ENCODE measurements around the gene YBX2. TPM values are rescaled to one million over a fixed set of nuclear protein-coding genes. Genes with fewer than 3 reads are reported as not detected.

YBX2 gene
- total and polyA plus RNA-seq, 2 donors (not counting 1 experiment from before 2014, with no cell fraction given) = under 0.01 TPM; not detected in 1

DNA sequence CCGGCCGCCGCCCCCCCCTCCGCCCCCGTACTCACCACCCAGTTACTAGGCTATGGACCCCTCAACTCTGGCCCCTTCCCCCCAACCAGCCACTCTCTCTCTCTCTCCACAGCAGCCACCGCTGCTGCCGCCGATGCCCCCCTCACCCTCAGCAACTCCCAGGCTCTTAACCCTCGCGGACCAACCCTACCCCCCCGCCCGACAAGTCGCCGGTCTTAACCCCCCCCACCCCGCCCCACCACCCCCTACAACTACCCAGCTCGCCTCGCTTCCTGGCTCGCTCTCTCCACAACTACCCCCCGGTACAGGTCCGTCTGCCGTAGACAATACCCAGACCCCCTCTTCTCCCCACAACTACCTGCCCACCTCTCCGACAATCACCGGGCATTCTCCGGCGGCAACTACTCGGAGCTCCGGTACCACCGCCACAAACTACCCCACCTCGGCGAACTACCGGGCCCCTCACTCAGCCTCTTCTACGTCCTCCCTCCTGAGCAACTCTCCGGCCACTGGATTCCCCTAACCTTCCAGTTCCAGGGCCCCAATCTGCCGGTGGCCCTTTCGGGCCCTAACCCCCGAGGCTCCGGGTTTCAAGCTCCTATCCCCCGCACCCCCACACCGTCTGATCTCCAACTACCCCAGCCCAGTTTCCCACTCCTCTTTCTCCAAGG is 55.9 kb downstream of the YBX2 start:
- H3K9me3 ChIP-seq (ENCODE audit: control insufficient read depth, insufficient read depth, low read depth, low read length) = no peaks in the 10 kb centered on the region
- peaks cover 67% of the 10 kb centered on the region for H3K79me2 ChIP-seq (ENCODE audit: control insufficient read depth, insufficient read depth, low read length)
- H3K4me3 ChIP-seq (replicated peaks in 1 of 4; ENCODE audit: control extremely low read depth in 1 of 4, insufficient read depth in 1 of 4, low read depth in 3 of 4, low read length in 4 of 4) = peak overlapping the region; percentile 89 to 96 (median 91)
- no peaks in the 10 kb centered on the region for H3K27me3 ChIP-seq (ENCODE audit: control insufficient read depth, insufficient read depth, low read length)
- H3K36me3 ChIP-seq (ENCODE audit: control insufficient read depth, insufficient read depth, low read length) = peaks cover 24% of the 10 kb centered on the region
- peaks cover 25% of the 10 kb centered on the region for H3K4me1 ChIP-seq (ENCODE audit: control insufficient read depth, extremely low read depth, insufficient read depth, low read length)
- TF ChIP-seq EZH2 (IDR thresholded peaks at IDR 0.05; ENCODE audit: low read length, missing control alignments) = no peak
- TF ChIP-seq, protein P1, sequence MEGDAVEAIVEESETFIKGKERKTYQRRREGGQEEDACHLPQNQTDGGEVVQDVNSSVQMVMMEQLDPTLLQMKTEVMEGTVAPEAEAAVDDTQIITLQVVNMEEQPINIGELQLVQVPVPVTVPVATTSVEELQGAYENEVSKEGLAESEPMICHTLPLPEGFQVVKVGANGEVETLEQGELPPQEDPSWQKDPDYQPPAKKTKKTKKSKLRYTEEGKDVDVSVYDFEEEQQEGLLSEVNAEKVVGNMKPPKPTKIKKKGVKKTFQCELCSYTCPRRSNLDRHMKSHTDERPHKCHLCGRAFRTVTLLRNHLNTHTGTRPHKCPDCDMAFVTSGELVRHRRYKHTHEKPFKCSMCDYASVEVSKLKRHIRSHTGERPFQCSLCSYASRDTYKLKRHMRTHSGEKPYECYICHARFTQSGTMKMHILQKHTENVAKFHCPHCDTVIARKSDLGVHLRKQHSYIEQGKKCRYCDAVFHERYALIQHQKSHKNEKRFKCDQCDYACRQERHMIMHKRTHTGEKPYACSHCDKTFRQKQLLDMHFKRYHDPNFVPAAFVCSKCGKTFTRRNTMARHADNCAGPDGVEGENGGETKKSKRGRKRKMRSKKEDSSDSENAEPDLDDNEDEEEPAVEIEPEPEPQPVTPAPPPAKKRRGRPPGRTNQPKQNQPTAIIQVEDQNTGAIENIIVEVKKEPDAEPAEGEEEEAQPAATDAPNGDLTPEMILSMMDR (conservative IDR thresholded peaks at IDR 0.05 in 1 of 2, IDR thresholded peaks at IDR 0.05 in 1 of 2; ENCODE audit: low read depth in 1 of 2, low read length in 2 of 2) = no peak
- peak overlapping the region; percentile 78 for H3K9ac ChIP-seq (ENCODE audit: insufficient read depth, low read length)
- peak overlapping the region; percentile 74 for H3K27ac ChIP-seq (ENCODE audit: insufficient read depth, low read length)
- no peak overlapping the region for H2AFZ ChIP-seq (ENCODE audit: low read length)
- DNase-seq (ENCODE audit: low read depth in 2 of 2) = peak in 1 of 2 donors; percentile 49
- H4K20me1 ChIP-seq (ENCODE audit: control insufficient read depth, extremely low read depth, insufficient read depth, low read length) = no peaks in the 10 kb centered on the region
- peak overlapping the region; percentile 10 for H3K4me2 ChIP-seq (ENCODE audit: extremely low read depth, insufficient read depth, low read length)

Other genes starting within 250 kb of the YBX2 start
Only the 30 nearest of the 31 such genes appear.
- gene ASGR2, start 179.8 kb downstream of the YBX2 start, total RNA-seq = not detected in 2 replicates
- not detected in 2 replicates for gene ASGR2, start 179.8 kb downstream of the YBX2 start, polyA plus RNA-seq
- gene ASGR1, start 115.3 kb downstream of the YBX2 start, total RNA-seq = 0.66 and 0.77 TPM in 2 replicates
- gene ASGR1, start 115.3 kb downstream of the YBX2 start, polyA plus RNA-seq = 0.14 and 0.19 TPM in 2 replicates
- gene DLG4, start 74.8 kb downstream of the YBX2 start, total RNA-seq = 12.6 and 22.0 TPM in 2 replicates
- gene DLG4, start 74.8 kb downstream of the YBX2 start, polyA plus RNA-seq = 11.3 and 14.2 TPM in 2 replicates
- 185 and 313 TPM in 2 replicates for gene ACADVL, start 74.7 kb downstream of the YBX2 start, total RNA-seq
- 129 and 143 TPM in 2 replicates for gene ACADVL, start 74.7 kb downstream of the YBX2 start, polyA plus RNA-seq
- gene DVL2, start 60.1 kb downstream of the YBX2 start, total RNA-seq = 91.8 and 95.8 TPM in 2 replicates
- gene DVL2, start 60.1 kb downstream of the YBX2 start, polyA plus RNA-seq = 8.1 and 8.6 TPM in 2 replicates
- 41.6 and 45.4 TPM in 2 replicates for gene PHF23, start 55.2 kb downstream of the YBX2 start, total RNA-seq
- gene PHF23, start 55.2 kb downstream of the YBX2 start, polyA plus RNA-seq = 46.6 and 48.7 TPM in 2 replicates
- 173 and 224 TPM in 2 replicates for gene GABARAP, start 52.2 kb downstream of the YBX2 start, total RNA-seq
- 978 and 1,154 TPM in 2 replicates for gene GABARAP, start 52.2 kb downstream of the YBX2 start, polyA plus RNA-seq
- gene CTDNEP1, start 42.9 kb downstream of the YBX2 start, total RNA-seq = 23.1 and 40.5 TPM in 2 replicates
- gene CTDNEP1, start 42.9 kb downstream of the YBX2 start, polyA plus RNA-seq = 134 and 149 TPM in 2 replicates
- 31.3 and 33.2 TPM in 2 replicates for gene ELP5, start 42.4 kb downstream of the YBX2 start, total RNA-seq
- gene ELP5, start 42.4 kb downstream of the YBX2 start, polyA plus RNA-seq = 22.6 and 52.2 TPM in 2 replicates
- 2.6 and 17.2 TPM in 2 replicates for gene CLDN7, start 32.2 kb downstream of the YBX2 start, total RNA-seq
- 1.0 and 2.3 TPM in 2 replicates for gene CLDN7, start 32.2 kb downstream of the YBX2 start, polyA plus RNA-seq
- gene SLC2A4, start 12.9 kb downstream of the YBX2 start, total RNA-seq = under 0.01 TPM in 2 replicates
- gene SLC2A4, start 12.9 kb downstream of the YBX2 start, polyA plus RNA-seq = 0.09 and 0.19 TPM in 2 replicates
- 275 and 347 TPM in 2 replicates for gene EIF5A, start 13.0 kb upstream of the YBX2 start, total RNA-seq
- gene EIF5A, start 13.0 kb upstream of the YBX2 start, polyA plus RNA-seq = 752 and 1,278 TPM in 2 replicates
- 30.6 and 38.5 TPM in 2 replicates for gene GPS2, start 20.7 kb upstream of the YBX2 start, total RNA-seq
- gene GPS2, start 20.7 kb upstream of the YBX2 start, polyA plus RNA-seq = 55.3 and 65.6 TPM in 2 replicates
- 18.2 and 20.1 TPM in 2 replicates for gene NEURL4, start 34.7 kb upstream of the YBX2 start, total RNA-seq
- 6.0 and 8.3 TPM in 2 replicates for gene NEURL4, start 34.7 kb upstream of the YBX2 start, polyA plus RNA-seq
- gene ACAP1, start 41.9 kb upstream of the YBX2 start, total RNA-seq = 2.1 and 3.9 TPM in 2 replicates
- gene ACAP1, start 41.9 kb upstream of the YBX2 start, polyA plus RNA-seq = 0.06 and 0.40 TPM in 2 replicates
- 8.8 and 9.0 TPM in 2 replicates for gene KCTD11, start 57.5 kb upstream of the YBX2 start, total RNA-seq
- 8.4 and 11.9 TPM in 2 replicates for gene KCTD11, start 57.5 kb upstream of the YBX2 start, polyA plus RNA-seq
- not detected in 2 replicates for gene TMEM95, start 60.5 kb upstream of the YBX2 start, total RNA-seq
- gene TMEM95, start 60.5 kb upstream of the YBX2 start, polyA plus RNA-seq = not detected in 2 replicates
- gene TNK1, start 86.5 kb upstream of the YBX2 start, total RNA-seq = 0.66 and 1.0 TPM in 2 replicates
- gene TNK1, start 86.5 kb upstream of the YBX2 start, polyA plus RNA-seq = 0.15 and 0.20 TPM in 2 replicates
- gene PLSCR3, start 99.9 kb upstream of the YBX2 start, total RNA-seq = 18.7 and 25.4 TPM in 2 replicates
- 39.1 and 42.1 TPM in 2 replicates for gene PLSCR3, start 99.9 kb upstream of the YBX2 start, polyA plus RNA-seq
- 206 and 212 TPM in 2 replicates for gene TMEM256, start 109.5 kb upstream of the YBX2 start, total RNA-seq
- 59.1 and 78.7 TPM in 2 replicates for gene TMEM256, start 109.5 kb upstream of the YBX2 start, polyA plus RNA-seq
- 5.1 and 12.1 TPM in 2 replicates for gene NLGN2, start 113.2 kb upstream of the YBX2 start, total RNA-seq
- 7.3 and 10.0 TPM in 2 replicates for gene NLGN2, start 113.2 kb upstream of the YBX2 start, polyA plus RNA-seq
- gene SPEM1, start 125.7 kb upstream of the YBX2 start, total RNA-seq = not detected in 2 replicates
- not detected in 2 replicates for gene SPEM1, start 125.7 kb upstream of the YBX2 start, polyA plus RNA-seq
- not detected in 2 replicates for gene SPEM2, start 131.0 kb upstream of the YBX2 start, total RNA-seq
- not detected in 2 replicates for gene SPEM2, start 131.0 kb upstream of the YBX2 start, polyA plus RNA-seq
- gene SPEM3, start 134.2 kb upstream of the YBX2 start, total RNA-seq = not detected in 2 replicates
- gene SPEM3, start 134.2 kb upstream of the YBX2 start, polyA plus RNA-seq = not detected in 2 replicates
- 1.5 and 1.8 TPM in 2 replicates for gene TMEM102, start 140.8 kb upstream of the YBX2 start, total RNA-seq
- 0.52 and 0.58 TPM in 2 replicates for gene TMEM102, start 140.8 kb upstream of the YBX2 start, polyA plus RNA-seq
- 0.33 and 1.3 TPM in 2 replicates for gene FGF11, start 144.9 kb upstream of the YBX2 start, total RNA-seq
- gene FGF11, start 144.9 kb upstream of the YBX2 start, polyA plus RNA-seq = 0.43 and 0.87 TPM in 2 replicates
- gene CHRNB1, start 150.4 kb upstream of the YBX2 start, total RNA-seq = 5.6 and 12.2 TPM in 2 replicates
- gene CHRNB1, start 150.4 kb upstream of the YBX2 start, polyA plus RNA-seq = 6.3 and 9.2 TPM in 2 replicates
- gene ZBTB4, start 185.0 kb upstream of the YBX2 start, total RNA-seq = 16.4 and 29.9 TPM in 2 replicates
- gene ZBTB4, start 185.0 kb upstream of the YBX2 start, polyA plus RNA-seq = 21.3 and 22.3 TPM in 2 replicates
- gene SLC35G6, start 186.8 kb upstream of the YBX2 start, total RNA-seq = not detected in 2 replicates
- not detected in 2 replicates for gene SLC35G6, start 186.8 kb upstream of the YBX2 start, polyA plus RNA-seq
- 60.1 and 75.8 TPM in 2 replicates for gene POLR2A, start 189.7 kb upstream of the YBX2 start, total RNA-seq
- gene POLR2A, start 189.7 kb upstream of the YBX2 start, polyA plus RNA-seq = 6.8 and 7.1 TPM in 2 replicates

Measured in fibroblast of lung (primary cell).